H1 (cell line): ENCODE measurements around the gene LDLR. TPM values are rescaled to one million over a fixed set of nuclear protein-coding genes. Genes with fewer than 3 reads are reported as not detected.

Experiments used
- CTCF ChIA-PET: fragments of 300-600 bp; sonication (Branson Sonifier 250); formaldehyde crosslinking; loops from one replicate; lab custom pipeline; 2021; ENCODE audit not compliant: partially characterized antibody; lab: Charles Lee
- POLR2A ChIA-PET: fragments of 300-600 bp; sonication (Branson Sonifier 250); formaldehyde crosslinking; loops from one replicate; lab custom pipeline; 2021; ENCODE audit warnings: inconsistent platforms; ENCODE audit not compliant: partially characterized antibody; lab: Charles Lee
- DNase-seq, 2 experiments: peaks; one replicate each; pipeline versions ENCODE4 v3.0.0 to v3.0.0-alpha.2; 2010 to 2022; ENCODE audit warnings: low spot score in 2 of 2, low read depth in 1 of 2, mixed read lengths in 1 of 2
- FAIRE-seq: peaks from 2 replicates; lab custom pipeline; 2011; peaks lifted over from hg19 to GRCh38; lab: Jason Lieb, UNC
- H2AFZ ChIP-seq: 2 replicates; pipeline ENCODE4 v1.8.1; 2012; ENCODE audit warnings: low read length, inconsistent platforms
- H2AK5ac ChIP-seq: 2 replicates; pipeline ENCODE4 v1.6.1; 2013; ENCODE audit warnings: low read depth, low read length
- H2BK120ac ChIP-seq: replicated peaks from 2 replicates; pipeline ENCODE3; 2013; ENCODE audit warnings: low read depth, low read length, inconsistent platforms
- H2BK12ac ChIP-seq: 2 replicates; pipeline ENCODE4 v1.6.1; 2013; ENCODE audit warnings: low read depth, low read length
- H2BK15ac ChIP-seq: 2 replicates; pipeline ENCODE4 v1.6.1; 2013; ENCODE audit warnings: low read length
- H2BK20ac ChIP-seq: 2 replicates; pipeline ENCODE4 v1.6.1; 2013; ENCODE audit warnings: low read length
- H2BK5ac ChIP-seq: 2 replicates; pipeline ENCODE4 v1.6.1; 2013; ENCODE audit warnings: low read depth, low read length
- H3K14ac ChIP-seq: 2 replicates; pipeline ENCODE4 v1.6.1; 2013; ENCODE audit warnings: inconsistent platforms; ENCODE audit not compliant: insufficient read length
- H3K18ac ChIP-seq: 2 replicates; pipeline ENCODE4 v1.6.1; 2013; ENCODE audit warnings: low read length; ENCODE audit errors: extremely low read depth
- H3K23ac ChIP-seq: 2 replicates; pipeline ENCODE4 v1.6.1; 2013; ENCODE audit warnings: inconsistent platforms; ENCODE audit not compliant: insufficient read length
- H3K23me2 ChIP-seq: 2 replicates; pipeline ENCODE4 v1.6.1; 2013; ENCODE audit warnings: low read depth, low read length
- H3K27ac ChIP-seq: 2 replicates; pipeline ENCODE4 v1.6.1; 2011; ENCODE audit warnings: low read depth, low read length, inconsistent platforms
- H3K27me3 ChIP-seq, 4 experiments: replicated peaks in 1 of 4; 1 replicate in 1 of 4; 2 replicates in 3 of 4; pipeline versions ENCODE4 v1.6.1 to v1.8.1; 2011 to 2013; ENCODE audit warnings: low read length in 3 of 4, mild to moderate bottlenecking in 3 of 4, inconsistent platforms in 2 of 4, mixed read lengths in 2 of 4, moderate library complexity in 1 of 4; ENCODE audit not compliant: control insufficient read depth in 3 of 4, insufficient read depth in 3 of 4; ENCODE audit errors: extremely low read depth in 1 of 4
- H3K36me3 ChIP-seq, 4 experiments: 2 replicates each; pipeline versions ENCODE4 v1.6.1 to v1.8.1; 2011 to 2013; ENCODE audit warnings: mild to moderate bottlenecking in 4 of 4, low read length in 3 of 4, moderate library complexity in 2 of 4, control low read depth in 1 of 4, inconsistent platforms in 1 of 4; ENCODE audit not compliant: insufficient read depth in 4 of 4, control insufficient read depth in 2 of 4
- H3K4ac ChIP-seq: replicated peaks from 2 replicates; pipeline ENCODE3; 2013; ENCODE audit warnings: low read length, low read depth, mixed read lengths, inconsistent platforms; ENCODE audit not compliant: insufficient read length
- H3K4me1 ChIP-seq, 4 experiments: replicated peaks in 1 of 4; 1 replicate in 1 of 4; 2 replicates in 3 of 4; pipeline versions ENCODE4 v1.6.1 to v1.8.1; 2011 to 2013; ENCODE audit warnings: low read length in 3 of 4, inconsistent platforms in 2 of 4, mixed read lengths in 1 of 4; ENCODE audit not compliant: insufficient read depth in 4 of 4, control insufficient read depth in 3 of 4
- H3K4me2 ChIP-seq, 2 experiments: 2 replicates each; pipeline versions ENCODE4 v1.6.1 to v1.8.1; 2011 to 2013; ENCODE audit warnings: low read depth in 2 of 2, low read length in 2 of 2, control low read depth in 1 of 2, inconsistent platforms in 1 of 2, mild to moderate bottlenecking in 1 of 2; ENCODE audit not compliant: insufficient read depth in 1 of 2
- H3K4me3 ChIP-seq, 4 experiments: fragments of 200-600, 300-600 bp in 1 of 4; sonication (generic), shearing (Covaris generic), sonication (Bioruptor Twin) in 1 of 4; 2 replicates each; pipeline versions ENCODE4 v1.5.1 to v1.8.1; 2011 to 2016; ENCODE audit warnings: low read length in 4 of 4, low read depth in 3 of 4, control low read depth in 2 of 4, inconsistent platforms in 2 of 4, mild to moderate bottlenecking in 2 of 4, mixed read lengths in 1 of 4, moderate library complexity in 1 of 4; ENCODE audit not compliant: insufficient read depth in 2 of 4; ENCODE audit errors: extremely low read depth in 1 of 4
- H3K56ac ChIP-seq: replicated peaks from 2 replicates; pipeline ENCODE3; 2013; ENCODE audit warnings: low read depth, mild to moderate bottlenecking, mixed read lengths, low read length, inconsistent platforms; ENCODE audit not compliant: insufficient read length
- H3K79me1 ChIP-seq: 2 replicates; pipeline ENCODE4 v1.6.1; 2013; ENCODE audit warnings: low read depth, low read length, control low read depth
- H3K79me2 ChIP-seq, 2 experiments: 2 replicates each; pipeline versions ENCODE4 v1.6.1 to v1.8.1; 2012 to 2013; ENCODE audit warnings: low read length in 2 of 2, mild to moderate bottlenecking in 2 of 2, inconsistent platforms in 1 of 2; ENCODE audit not compliant: insufficient read depth in 2 of 2, control insufficient read depth in 1 of 2
- H3K9ac ChIP-seq, 4 experiments: replicated peaks in 1 of 4; 1 replicate in 1 of 4; 2 replicates in 3 of 4; pipeline versions ENCODE4 v1.6.1 to v1.8.1; 2011 to 2013; ENCODE audit warnings: low read depth in 3 of 4, low read length in 3 of 4, control low read depth in 2 of 4, mild to moderate bottlenecking in 2 of 4, moderate library complexity in 2 of 4, inconsistent platforms in 1 of 4; ENCODE audit errors: extremely low read depth in 1 of 4
- H3K9me3 ChIP-seq, 2 experiments: 2 replicates each; pipeline versions ENCODE4 v1.6.1 to v1.8.1; 2012 to 2013; ENCODE audit warnings: mild to moderate bottlenecking in 2 of 2, moderate library complexity in 2 of 2, control low read depth in 1 of 2, inconsistent platforms in 1 of 2, low read depth in 1 of 2, low read length in 1 of 2, mixed read lengths in 1 of 2; ENCODE audit not compliant: insufficient read depth in 2 of 2
- H4K20me1 ChIP-seq, 2 experiments: replicated peaks in 1 of 2; 2 replicates each; pipeline versions ENCODE3 to v1.8.1; 2011 to 2013; ENCODE audit warnings: inconsistent platforms in 2 of 2, low read length in 2 of 2, mild to moderate bottlenecking in 1 of 2; ENCODE audit not compliant: insufficient read depth in 2 of 2, control insufficient read depth in 1 of 2
- H4K5ac ChIP-seq: 2 replicates; pipeline ENCODE4 v1.6.1; 2013; ENCODE audit warnings: low read length, low read depth, mixed read lengths, inconsistent platforms; ENCODE audit not compliant: insufficient read length
- H4K8ac ChIP-seq: 2 replicates; pipeline ENCODE4 v1.8.0; 2013; ENCODE audit warnings: mild to moderate bottlenecking, moderate library complexity, low read length, inconsistent platforms; ENCODE audit not compliant: insufficient read depth; ENCODE audit errors: extremely low read depth
- H4K91ac ChIP-seq: replicated peaks from 2 replicates; pipeline ENCODE3; 2013; ENCODE audit warnings: low read length, mixed read lengths, inconsistent platforms; ENCODE audit not compliant: insufficient read length
- CBX5 ChIP-seq: fragments of 300-800, 300-1000 bp; sonication (generic); IDR thresholded peaks from 2 replicates; pipeline ENCODE4 v1.7.1; 2016; ENCODE audit warnings: antibody characterized with exemption, low read length, low read depth
- HDAC2 ChIP-seq, 2 experiments: fragments of 300-600 bp in 1 of 2; sonication (generic) in 1 of 2; IDR thresholded peaks; 2 replicates each; pipeline ENCODE4 v1.6.1; 2011 to 2012; ENCODE audit warnings: low read depth in 2 of 2, low read length in 2 of 2, mild to moderate bottlenecking in 2 of 2, moderate library complexity in 2 of 2, borderline replicate concordance in 1 of 2, inconsistent platforms in 1 of 2
- JUN ChIP-seq: IDR thresholded peaks from 2 replicates; pipeline ENCODE4 v1.6.1; 2011; ENCODE audit warnings: low read depth, mild to moderate bottlenecking, improper control_type of control experiment, low read length
- NANOG ChIP-seq: IDR thresholded peaks from 2 replicates; pipeline ENCODE4 v1.6.1; 2011; ENCODE audit warnings: low read length, low read depth, mild to moderate bottlenecking, inconsistent platforms; ENCODE audit not compliant: insufficient read depth, poor library complexity, severe bottlenecking
- POLR2A ChIP-seq, 2 experiments: IDR thresholded peaks; 1 replicate in 1 of 2; 2 replicates in 1 of 2; pipeline ENCODE4 v1.6.1; 2011; ENCODE audit warnings: low read depth in 2 of 2, low read length in 2 of 2, mild to moderate bottlenecking in 2 of 2; ENCODE audit errors: control extremely low read depth in 1 of 2
- POU5F1 ChIP-seq: IDR thresholded peaks from 2 replicates; pipeline ENCODE4 v1.6.1; 2011; ENCODE audit warnings: low read depth, mild to moderate bottlenecking, low read length, moderate library complexity
- RBBP5 ChIP-seq: IDR thresholded peaks from 2 replicates; pipeline ENCODE4 v1.7.1; 2012; ENCODE audit warnings: low read depth, mild to moderate bottlenecking, inconsistent platforms, low read length, moderate library complexity, borderline replicate concordance
- SAP30 ChIP-seq: fragments of 300-600 bp; sonication (generic); IDR thresholded peaks from 2 replicates; pipeline ENCODE4 v1.7.1; 2012; ENCODE audit warnings: low read length, moderate library complexity, mild to moderate bottlenecking, inconsistent platforms; ENCODE audit not compliant: insufficient read depth, insufficient replicate concordance
- SIN3A ChIP-seq, 2 experiments: IDR thresholded peaks in 1 of 2; conservative IDR thresholded peaks in 1 of 2; 2 replicates each; pipeline ENCODE4 v1.6.1; 2011 to 2012; ENCODE audit warnings: low read length in 2 of 2, improper control_type of control experiment in 1 of 2, low read depth in 1 of 2, mild to moderate bottlenecking in 1 of 2
- SRF ChIP-seq: IDR thresholded peaks from 2 replicates; pipeline ENCODE4 v1.6.1; 2011; ENCODE audit warnings: mild to moderate bottlenecking, low read depth, low read length, moderate library complexity
- TAF1 ChIP-seq: IDR thresholded peaks from 2 replicates; pipeline ENCODE4 v1.6.1; 2011; ENCODE audit warnings: mild to moderate bottlenecking, low read depth, low read length
- TAF7 ChIP-seq: optimal IDR thresholded peaks from 2 replicates; pipeline ENCODE3; 2011; ENCODE audit warnings: low read depth, mild to moderate bottlenecking, inconsistent platforms, low read length, moderate library complexity, borderline replicate concordance
- whole genome bisulfite sequencing, 2 experiments: shearing (Covaris generic) in 1 of 2; methylation state at CpG; one replicate each; pipeline versions ENCODE4 v1.1.6 to v1.1.7; 2013 to 2015; ENCODE audit warnings: low lambda C conversion rate in 2 of 2, mixed read lengths in 2 of 2, inconsistent platforms in 1 of 2, low coverage in 1 of 2, missing lambda C conversion rate in 1 of 2; ENCODE audit not compliant: insufficient replicate concordance in 2 of 2, insufficient coverage in 1 of 2, insufficient read length in 1 of 2; ENCODE audit errors: extremely low coverage in 1 of 2, missing lambda C conversion rate in 1 of 2; 5-methylcytosine and 5-hydroxymethylcytosine counted together
- polyA plus RNA-seq, 7 experiments: library from polyadenylated mRNA; depleted of rRNA in 3 of 7; stranded (reverse) in 5 of 7; unstranded in 2 of 7; fragments of >200 nt in 5 of 7; fragments of 200-250 nt in 2 of 7; gene quantifications; 1 replicate in 5 of 7; 2 replicates in 1 of 7; 4 replicates in 1 of 7; pipeline versions ENCODE4 v1.2.1 to v1.2.3, GENCODE V29; 2011 to 2013; ENCODE audit warnings: missing spikeins in 2 of 7, mixed read lengths in 2 of 7
- total RNA-seq: library from RNA; stranded (reverse); fragmentation: NEBNext Ultra II Directional; extraction: Animal tissue kit (Norgen Biotek cat#: 25700); gene quantifications from 2 replicates; pipeline ENCODE4 v1.2.1, GENCODE V29; 2021

The LDLR gene
- total and polyA plus RNA-seq, 2 of the 8 experiments (the other 6 are each of a cell fraction or from before 2014, with no cell fraction given), result 70.1 to 118 TPM

DNA sequence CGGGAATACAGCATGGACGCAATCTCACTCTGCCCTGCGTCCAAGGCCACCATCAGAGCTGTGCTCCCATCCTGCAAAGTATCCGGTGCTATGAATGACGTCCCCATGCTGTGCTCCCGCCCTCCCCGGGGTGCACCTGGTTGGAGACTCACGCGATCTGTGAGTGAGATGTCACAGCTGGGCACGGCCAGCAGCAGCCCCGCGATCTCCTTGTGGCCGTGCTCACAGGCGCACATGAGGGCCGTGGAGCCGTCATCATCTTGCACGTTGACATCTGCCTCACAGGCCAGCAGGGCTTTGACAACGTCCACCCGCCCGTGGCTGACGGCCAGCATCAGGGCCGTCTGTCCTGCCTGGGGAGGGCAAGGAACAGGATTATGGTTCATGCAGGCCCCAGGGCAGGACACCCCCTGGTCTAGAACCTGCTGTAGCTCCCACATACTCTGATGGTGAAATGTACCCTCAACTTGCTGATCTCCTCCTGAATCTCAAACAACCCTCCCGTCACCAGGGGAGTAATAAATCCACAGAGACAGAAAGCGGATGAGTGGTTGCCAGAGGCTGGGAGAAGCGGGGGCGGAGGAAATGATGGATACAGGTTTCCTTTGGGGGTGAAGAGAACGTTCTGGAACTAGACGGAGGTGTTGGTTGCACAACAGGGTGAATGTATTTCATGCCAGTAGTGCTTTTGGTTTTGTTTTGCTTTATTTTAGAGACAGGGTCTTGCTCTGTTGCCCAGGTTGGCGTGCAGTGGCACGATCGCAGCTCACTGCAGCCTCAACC lies 80.8 kb downstream of the LDLR start:
- ChIA-PET CTCF (interaction anchor here (0.6 to 1.0 kb wide), 4 partner anchors 21 to 357 kb away, joined by 3 to 5 read pairs (median 3); no protein-coding TSS in a partner anchor), POLR2A (interaction anchor here (1.1 to 1.5 kb wide), 3 partner anchors 9 to 25 kb away, joined by 3 to 4 read pairs (median 3); no protein-coding TSS in a partner anchor)
- Histone ChIP-seq H3K79me2 (no peaks in the 10 kb centered on the region), H4K20me1 (peaks cover 0 to 3% of the 10 kb centered on the region in 2 experiments), H2BK5ac (no peak overlapping the region), H2AK5ac (no peak overlapping the region), H3K18ac (no peak overlapping the region), H4K5ac (no peak overlapping the region), H3K27me3 (no peaks in the 10 kb centered on the region), H3K79me1 (no peaks in the 10 kb centered on the region), H3K27ac (no peak overlapping the region), H4K8ac (no peak overlapping the region), H3K4me1 (no peaks in the 10 kb centered on the region), H2BK12ac (no peak overlapping the region), H3K23me2 (no peaks in the 10 kb centered on the region), H4K91ac (no peak overlapping the region), H3K4me2 (no peak overlapping the region), H2BK20ac (no peak overlapping the region), H3K56ac (no peak overlapping the region), H3K14ac (no peak overlapping the region), H3K4me3 (no peak overlapping the region), H3K9me3 (no peaks in the 10 kb centered on the region), H2BK15ac (no peak overlapping the region), H3K4ac (no peak overlapping the region), H3K23ac (no peak overlapping the region), H3K9ac (no peak overlapping the region), H2BK120ac (no peak overlapping the region), H3K36me3 (peaks cover 0 to 25% (median 16%) of the 10 kb centered on the region in 4 experiments; a peak in 7 of 8 replicates), H2AFZ (no peak overlapping the region)
- WGBS, 2 experiments, result 92% methylated on average over 31 of the region's 31 CpGs; no CpG with 5 or more reads in 1 of the 2 experiments
- no peak for DNase-seq
- FAIRE-seq, result no peak
- TF ChIP-seq SAP30 (no peak), TAF7 (no peak), SIN3A (conservative IDR thresholded peaks at IDR 0.05 in 1 of 2, IDR thresholded peaks at IDR 0.05 in 1 of 2; ENCODE audit: low read depth in 1 of 2, low read length in 2 of 2) (no peak), RBBP5 (no peak), HDAC2 (IDR thresholded peaks at IDR 0.05; ENCODE audit: borderline replicate concordance in 1 of 2, low read depth in 2 of 2, low read length in 2 of 2) (no peak), CBX5 (no peak), POU5F1 (no peak), TAF1 (no peak), POLR2A (IDR thresholded peaks at IDR 0.05; ENCODE audit: control extremely low read depth in 1 of 2, low read depth in 2 of 2, low read length in 2 of 2) (no peak), NANOG (no peak), JUN (no peak), SRF (no peak)
